Measurements from ENCODE around the gene MRGPRX4. TPM values are rescaled to one million over a fixed set of nuclear protein-coding genes. Genes with fewer than 3 reads are reported as not detected.
A peak's percentile ranks its signal among the peaks of the same experiment; 100 is the strongest.
"Not testable (repeated sequence)": the region's sequence is repeated elsewhere in the genome, so short reads cannot be mapped to it uniquely, and the experiment has no call there.

The MRGPRX4 gene
- total and polyA plus RNA-seq, 10 donors = not detected

GRCh38 chr11:18193010-18193409, 20.4 kb downstream of the MRGPRX4 start:
- no peak for DNase-seq
- TF ChIP-seq POLR2AphosphoS5 (IDR thresholded peaks at IDR 0.05) (no peak), CTCF (IDR thresholded peaks at IDR 0.05 in 8 of 11, conservative IDR thresholded peaks at IDR 0.05 in 3 of 11) (no peak), POLR2A (IDR thresholded peaks at IDR 0.05) (no peak)
- 27 to 44% (median 35%) methylated on average over 4 of the region's 4 CpGs for WGBS, 5 donors

GRCh38 chr11:18196532-18196931, 23.9 kb downstream of the MRGPRX4 start:
- 88 to 100% (median 91%) methylated on average over 2 of the region's 2 CpGs for WGBS, 5 donors
- TF ChIP-seq CTCF (IDR thresholded peaks at IDR 0.05 in 8 of 11, conservative IDR thresholded peaks at IDR 0.05 in 3 of 11) (no peak), POLR2AphosphoS5 (IDR thresholded peaks at IDR 0.05) (no peak), POLR2A (IDR thresholded peaks at IDR 0.05) (no peak)
- intact Hi-C loops (cut with DNase I; ENCODE audit: low total_unique reads) = no loop called here

More at GRCh38 chr11:18193010-18193409, 20.4 kb downstream of the MRGPRX4 start:
- H3K4me3 ChIP-seq = no peak overlapping the region
- no peak overlapping the region for H3K27ac ChIP-seq
- no peaks in the 10 kb centered on the region for H3K9me3 ChIP-seq
- peaks cover 0 to 4% (median 0%) of the 10 kb centered on the region in 6 donors for H3K4me1 ChIP-seq
- no peaks in the 10 kb centered on the region for H3K36me3 ChIP-seq
- H3K27me3 ChIP-seq (replicated peaks in 1 of 7) = peaks cover 0 to 5% (median 0%) of the 10 kb centered on the region in 7 donors
- intact Hi-C loops (cut with DNase I; ENCODE audit: low total_unique reads) = no loop called here

GRCh38 chr11:18197738-18198137, 25.1 kb downstream of the MRGPRX4 start:
- intact Hi-C loops (cut with DNase I; ENCODE audit: low total_unique reads); DNase-seq: not testable (repeated sequence)
- WGBS, 5 donors = 53 to 82% (median 68%) methylated on average over 3 of the region's 3 CpGs

More at GRCh38 chr11:18196532-18196931, 23.9 kb downstream of the MRGPRX4 start:
- no peak overlapping the region for H3K27ac ChIP-seq
- H3K9me3 ChIP-seq = no peaks in the 10 kb centered on the region
- H3K27me3 ChIP-seq (replicated peaks in 1 of 7) = peaks cover 0 to 5% (median 0%) of the 10 kb centered on the region in 7 donors
- H3K4me1 ChIP-seq = no peaks in the 10 kb centered on the region
- DNase-seq = no peak
- no peaks in the 10 kb centered on the region for H3K36me3 ChIP-seq
- H3K4me3 ChIP-seq = no peak overlapping the region

GRCh38 chr11:18203723-18204122, 31.1 kb downstream of the MRGPRX4 start:
- WGBS, 5 donors = 12 to 22% (median 14%) methylated on average over 6 of the region's 6 CpGs
- no peak for DNase-seq
- intact Hi-C loops (cut with DNase I; ENCODE audit: low total_unique reads) = no loop called here

More at GRCh38 chr11:18197738-18198137, 25.1 kb downstream of the MRGPRX4 start:
- H3K27ac ChIP-seq; H3K4me3 ChIP-seq; H3K4me1 ChIP-seq; H3K36me3 ChIP-seq; H3K9me3 ChIP-seq; H3K27me3 ChIP-seq (replicated peaks in 1 of 7): not testable (repeated sequence)

More at GRCh38 chr11:18203723-18204122, 31.1 kb downstream of the MRGPRX4 start:
- H3K4me1 ChIP-seq = no peaks in the 10 kb centered on the region
- no peak for TF ChIP-seq POLR2AphosphoS5 (IDR thresholded peaks at IDR 0.05)
- TF ChIP-seq POLR2A (IDR thresholded peaks at IDR 0.05) = no peak
- peak in 5 of 11 experiments; percentile 17 to 48 (median 32) for TF ChIP-seq CTCF (IDR thresholded peaks at IDR 0.05 in 8 of 11, conservative IDR thresholded peaks at IDR 0.05 in 3 of 11)
- peaks cover 0 to 27% (median 0%) of the 10 kb centered on the region in 7 donors for H3K27me3 ChIP-seq (replicated peaks in 1 of 7)
- H3K9me3 ChIP-seq = no peaks in the 10 kb centered on the region
- H3K4me3 ChIP-seq = no peak overlapping the region
- H3K27ac ChIP-seq = no peak overlapping the region
- H3K36me3 ChIP-seq = no peaks in the 10 kb centered on the region

All from spleen (tissue), 11 donors.